Ureter (tissue), 1 donor: ENCODE data around the gene CKAP5. TPM values are rescaled to one million over a fixed set of nuclear protein-coding genes. Genes with fewer than 3 reads are reported as not detected.
"Not testable (repeated sequence)": the region's sequence is repeated elsewhere in the genome, so short reads cannot be mapped to it uniquely, and the experiment has no call there.

Experiments
- DNase-seq: peaks from one replicate; pipeline ENCODE4 v3.0.0-alpha.2; 2020; ENCODE audit warnings: low spot score
- total RNA-seq: library from RNA; stranded (reverse); gene quantifications from one replicate; pipeline ENCODE4 v1.2.4, GENCODE V29; 2023
- donor health status: DM: yes; HTN: yes; CAD: no.

The CKAP5 gene
- total RNA-seq, 1 donor from 2014 or later, result 86.4 TPM

- no peak for DNase-seq
These were observed 119.7 kb downstream of the CKAP5 start for GRCh38 chr11:46726206-46726862.

GRCh38 chr11:46725338-46726205 lies 120.5 kb downstream of the CKAP5 start:
- DNase-seq, result no peak

- no peak for DNase-seq
These were observed 122.0 kb downstream of the CKAP5 start for GRCh38 chr11:46724088-46724487.

GRCh38 chr11:46723359-46723680 lies 122.8 kb downstream of the CKAP5 start:
- no peak for DNase-seq

GRCh38 chr11:46722566-46723358 lies 123.3 kb downstream of the CKAP5 start:
- DNase-seq, result no peak

- no peak for DNase-seq
These were observed 124.8 kb downstream of the CKAP5 start for GRCh38 chr11:46721286-46721685.

GRCh38 chr11:46719543-46720218 lies 126.4 kb downstream of the CKAP5 start:
- DNase-seq, result no peak

- DNase-seq, result no peak
These were observed 127.0 kb downstream of the CKAP5 start, which contains the start of gene F2 for GRCh38 chr11:46719048-46719542. F2 (plus strand) TSS chr11:46719213; CDS start chr11:46719236, 23 bp downstream.

- DNase-seq, result peak; percentile 68
These were observed 127.7 kb downstream of the CKAP5 start for GRCh38 chr11:46718155-46719019.

- not testable (repeated sequence) for DNase-seq
These were observed 128.3 kb downstream of the CKAP5 start for GRCh38 chr11:46717825-46718154.

- DNase-seq, result no peak
These were observed 133.1 kb downstream of the CKAP5 start for GRCh38 chr11:46712874-46713576.

GRCh38 chr11:46711303-46711702 lies 134.8 kb downstream of the CKAP5 start:
- no peak for DNase-seq

GRCh38 chr11:46710821-46711269 lies 135.2 kb downstream of the CKAP5 start:
- DNase-seq, result no peak

GRCh38 chr11:46709351-46709750 lies 136.7 kb downstream of the CKAP5 start:
- not testable (repeated sequence) for DNase-seq

GRCh38 chr11:46706886-46707285 lies 139.2 kb downstream of the CKAP5 start:
- DNase-seq, result no peak

- DNase-seq, result no peak
These were observed 140.9 kb downstream of the CKAP5 start for GRCh38 chr11:46705070-46705688.

GRCh38 chr11:46701078-46701654 lies 144.9 kb downstream of the CKAP5 start:
- no peak for DNase-seq

- DNase-seq, result peak; percentile 100
These were observed 145.6 kb downstream of the CKAP5 start, which contains the start of the genes ARHGAP1 and ZNF408 for GRCh38 chr11:46700241-46701077. ARHGAP1 (minus strand) TSS chr11:46700619; CDS start chr11:46696107, 4,512 bp downstream. ZNF408 (plus strand) TSS chr11:46701031; CDS start chr11:46701048, 17 bp downstream.
